Caco-2 (cell line): Measurements from ENCODE around the gene TGIF1. TPM values are rescaled to one million over a fixed set of nuclear protein-coding genes. Genes with fewer than 3 reads are reported as not detected.
A peak's percentile ranks its signal among the peaks of the same experiment; 100 is the strongest.

ENCODE experiments used
- BruUV-seq: library from RNA; stranded (reverse); fragments of 400-500 nt; replicated peaks from 2 replicates; lab custom pipeline; 2021; lab: Mats Ljungman, UMichigan
- CTCF ChIA-PET: fragments of 300-600 bp; sonication (Branson Sonifier 250); formaldehyde crosslinking; loops from one replicate; lab custom pipeline; 2022; ENCODE audit warnings: antibody characterized with exemption; lab: Charles Lee
- POLR2A ChIA-PET: fragments of 300-600 bp; sonication (Branson Sonifier 250); formaldehyde crosslinking; loops from one replicate; lab custom pipeline; 2022; ENCODE audit warnings: antibody characterized with exemption; lab: Charles Lee
- DNase-seq, 2 experiments: peaks; one replicate each; pipeline versions ENCODE4 v3.0.0 to v3.0.0-alpha.2; 2020 to 2022
- H3K27me3 ChIP-seq: replicated peaks from 2 replicates; pipeline ENCODE4 v1.6.0; 2011; ENCODE audit warnings: low read length; ENCODE audit not compliant: control insufficient read depth, insufficient read depth
- H3K36me3 ChIP-seq: 2 replicates; pipeline ENCODE4 v1.5.1; 2011; ENCODE audit warnings: low read length; ENCODE audit not compliant: control insufficient read depth, insufficient read depth
- H3K4me1 ChIP-seq: fragments of 250-450 bp; sonication (Bioruptor Pico); 2 replicates; pipeline ENCODE4 v1.5.1; 2020; ENCODE audit warnings: mild to moderate bottlenecking
- H3K4me3 ChIP-seq: 2 replicates; pipeline ENCODE4 v1.5.1; 2011; ENCODE audit warnings: low read depth, mild to moderate bottlenecking, control low read depth, low read length
- H3K9me3 ChIP-seq: fragments of 250-450 bp; sonication (Bioruptor Pico); 2 replicates; pipeline ENCODE4 v1.5.1; 2020; ENCODE audit warnings: mild to moderate bottlenecking, moderate library complexity
- H3K27ac Mint-ChIP-seq: one replicate; pipeline ENCODE4 v1.8.0; 2022; ENCODE audit warnings: mixed read lengths; ENCODE audit not compliant: unreplicated experiment
- H3K27me3 Mint-ChIP-seq: one replicate; pipeline ENCODE4 v1.8.0; 2022; ENCODE audit warnings: mixed read lengths; ENCODE audit not compliant: insufficient read depth, unreplicated experiment
- H3K36me3 Mint-ChIP-seq: one replicate; pipeline ENCODE4 v1.8.0; 2022; ENCODE audit warnings: mild to moderate bottlenecking, mixed read lengths; ENCODE audit not compliant: insufficient read depth, unreplicated experiment
- H3K4me1 Mint-ChIP-seq: one replicate; pipeline ENCODE4 v1.8.0; 2022; ENCODE audit warnings: low read depth, mixed read lengths; ENCODE audit not compliant: unreplicated experiment
- H3K4me3 Mint-ChIP-seq: one replicate; pipeline ENCODE4 v1.8.0; 2022; ENCODE audit warnings: mild to moderate bottlenecking, moderate library complexity, mixed read lengths; ENCODE audit not compliant: unreplicated experiment
- H3K9me3 Mint-ChIP-seq: one replicate; pipeline ENCODE4 v1.8.0; 2022; ENCODE audit warnings: mixed read lengths; ENCODE audit not compliant: unreplicated experiment
- intact Hi-C: fragments of 100-400 bp; cut with micrococcal nuclease; formaldehyde crosslinking; loops from one replicate; pipeline ENCODE4 v1.10.0; 2022; ENCODE audit not compliant: unreplicated experiment
- total RNA-seq: library from RNA; stranded (reverse); gene quantifications from 2 replicates; pipeline ENCODE4 v1.2.3, GENCODE V29; 2022
- TF ChIP-seq, protein P1 (sequence below), 2 experiments: fragments of 200-600 bp in 1 of 2; IDR thresholded peaks; 1 replicate in 1 of 2; 2 replicates in 1 of 2; pipeline versions ENCODE4 v1.5.1 to v1.8.0; 2011 to 2022; ENCODE audit warnings: antibody characterized with exemption in 1 of 2, control low read depth in 1 of 2, inconsistent platforms in 1 of 2, low read depth in 1 of 2, low read length in 1 of 2, mild to moderate bottlenecking in 1 of 2, moderate library complexity in 1 of 2; ENCODE audit not compliant: insufficient read depth in 1 of 2, severe bottlenecking in 1 of 2, unreplicated experiment in 1 of 2

The TGIF1 gene
- total RNA-seq, 1 experiment from 2014 or later: 107 TPM

DNA sequence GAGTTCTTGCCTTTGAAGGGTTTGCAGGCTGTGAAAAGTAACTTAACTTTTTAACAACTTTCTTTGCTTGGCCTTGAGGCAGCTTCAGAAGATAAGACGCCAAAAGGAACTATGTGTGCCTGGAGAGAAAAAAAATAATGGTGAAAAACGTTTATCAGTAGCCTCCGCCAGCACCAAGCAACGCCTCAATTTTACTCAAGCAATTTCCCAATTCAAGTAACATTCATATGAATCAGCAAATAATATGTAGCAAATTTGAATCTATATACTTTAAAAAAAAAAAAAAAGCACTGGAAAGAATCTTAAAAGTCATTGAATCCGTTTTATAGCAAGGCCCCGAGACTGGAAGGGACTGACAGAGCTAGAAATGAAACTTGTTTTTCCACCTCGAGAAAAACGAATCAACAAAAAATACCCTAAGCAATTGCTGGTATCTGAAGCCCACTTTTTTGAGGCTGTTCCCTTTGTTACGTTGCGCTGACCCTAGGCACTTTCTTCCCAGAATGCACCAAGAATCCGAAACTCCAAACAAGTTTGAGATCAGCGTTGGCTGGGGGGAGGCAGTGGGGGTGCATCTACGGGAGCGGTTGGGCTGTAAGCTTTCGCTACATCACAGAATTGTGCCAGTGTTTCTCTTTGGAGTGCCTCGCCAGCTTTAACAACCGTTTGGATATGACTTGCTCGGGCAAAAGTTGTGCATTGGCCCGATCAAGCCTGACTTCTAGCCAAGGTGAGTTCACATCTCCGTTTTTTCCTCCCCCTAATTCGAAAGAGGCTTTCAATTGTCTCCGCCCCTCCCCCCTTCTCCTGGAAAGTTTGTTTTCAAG is 2.7 kb upstream of the TGIF1 start:
- no peak for DNase-seq
- Mint-ChIP-seq H3K27me3 (no peaks in the 10 kb centered on the region), H3K4me3 (peak overlapping the region; percentile 87), H3K27ac (peak overlapping the region; percentile 97), H3K36me3 (peaks cover 50% of the 10 kb centered on the region), H3K9me3 (no peaks in the 10 kb centered on the region), H3K4me1 (no peaks in the 10 kb centered on the region)
- intact Hi-C loops: loop anchor here (2.0 kb wide), 2 partner anchors 116 to 218 kb away; no protein-coding TSS in a partner anchor
- Histone ChIP-seq H3K4me3 (peak overlapping the region; percentile 60), H3K9me3 (no peaks in the 10 kb centered on the region), H3K4me1 (peaks cover 14% of the 10 kb centered on the region), H3K27me3 (no peaks in the 10 kb centered on the region), H3K36me3 (no peaks in the 10 kb centered on the region)
- TF ChIP-seq, protein P1, sequence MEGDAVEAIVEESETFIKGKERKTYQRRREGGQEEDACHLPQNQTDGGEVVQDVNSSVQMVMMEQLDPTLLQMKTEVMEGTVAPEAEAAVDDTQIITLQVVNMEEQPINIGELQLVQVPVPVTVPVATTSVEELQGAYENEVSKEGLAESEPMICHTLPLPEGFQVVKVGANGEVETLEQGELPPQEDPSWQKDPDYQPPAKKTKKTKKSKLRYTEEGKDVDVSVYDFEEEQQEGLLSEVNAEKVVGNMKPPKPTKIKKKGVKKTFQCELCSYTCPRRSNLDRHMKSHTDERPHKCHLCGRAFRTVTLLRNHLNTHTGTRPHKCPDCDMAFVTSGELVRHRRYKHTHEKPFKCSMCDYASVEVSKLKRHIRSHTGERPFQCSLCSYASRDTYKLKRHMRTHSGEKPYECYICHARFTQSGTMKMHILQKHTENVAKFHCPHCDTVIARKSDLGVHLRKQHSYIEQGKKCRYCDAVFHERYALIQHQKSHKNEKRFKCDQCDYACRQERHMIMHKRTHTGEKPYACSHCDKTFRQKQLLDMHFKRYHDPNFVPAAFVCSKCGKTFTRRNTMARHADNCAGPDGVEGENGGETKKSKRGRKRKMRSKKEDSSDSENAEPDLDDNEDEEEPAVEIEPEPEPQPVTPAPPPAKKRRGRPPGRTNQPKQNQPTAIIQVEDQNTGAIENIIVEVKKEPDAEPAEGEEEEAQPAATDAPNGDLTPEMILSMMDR (IDR thresholded peaks at IDR 0.05; ENCODE audit: insufficient read depth in 1 of 2, low read depth in 1 of 2, low read length in 1 of 2, severe bottlenecking in 1 of 2, unreplicated experiment in 1 of 2): no peak
- TSS peak; percentile 1 for BruUV-seq
- ChIA-PET CTCF (interaction anchor here (0.6 to 1.2 kb wide), 14 partner anchors 9 to 408 kb away, joined by 3 to 11 read pairs (median 4); no protein-coding TSS in a partner anchor), POLR2A (interaction anchor here (0.5 to 3.1 kb wide), 22 partner anchors 9 to 568 kb away, joined by 3 to 30 read pairs (median 6); partner anchors contain the start of gene MYL12B)

DNA sequence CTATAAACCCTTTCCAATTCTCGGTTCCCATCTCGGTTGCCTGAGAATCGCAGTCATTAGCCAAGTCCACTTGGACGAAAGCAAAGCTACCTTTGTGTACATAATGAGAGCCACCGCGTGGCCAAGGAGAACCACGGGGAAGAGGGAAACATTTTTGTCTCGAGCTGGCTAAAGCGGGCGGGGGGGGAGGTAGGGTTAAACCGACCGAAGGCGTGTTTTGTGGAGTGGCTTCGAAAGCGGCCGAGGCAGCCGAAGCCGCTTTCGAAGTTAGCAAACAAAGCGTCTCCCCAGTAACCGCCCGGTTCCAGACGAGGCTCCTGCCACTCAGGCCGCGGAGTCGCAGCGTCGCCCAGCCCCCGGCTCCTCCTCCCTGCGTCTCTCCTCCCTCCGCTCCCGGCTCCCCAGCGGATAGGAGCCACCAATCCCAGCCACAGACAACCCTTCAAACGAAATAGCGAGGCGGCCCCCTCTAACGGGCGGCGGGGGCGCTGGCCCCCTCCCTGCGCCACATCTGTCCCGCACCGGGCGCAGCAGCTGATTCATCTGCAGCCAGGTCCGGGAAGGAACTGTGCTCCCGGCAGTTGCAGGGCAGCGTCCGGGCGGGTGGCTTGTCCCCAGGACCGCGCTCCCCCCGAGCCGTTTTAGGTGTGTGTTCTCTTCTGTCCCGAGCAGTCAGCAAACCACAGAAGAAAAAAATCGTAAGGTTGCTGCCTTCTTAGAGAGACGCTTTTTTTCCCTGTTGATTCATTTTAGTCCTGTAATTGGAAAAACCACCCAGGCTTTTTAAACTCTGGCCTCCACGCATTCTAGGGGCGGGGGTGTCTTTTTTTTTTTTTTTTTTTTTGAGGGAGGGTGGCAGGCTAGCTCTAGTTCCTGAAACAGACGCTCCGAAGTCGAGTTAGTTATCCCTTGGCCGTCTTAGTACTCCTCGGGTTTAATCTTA is 1.8 kb upstream of the TGIF1 start:
- Mint-ChIP-seq H3K36me3 (peaks cover 58% of the 10 kb centered on the region), H3K27me3 (no peaks in the 10 kb centered on the region), H3K4me3 (peak overlapping the region; percentile 87), H3K4me1 (no peaks in the 10 kb centered on the region), H3K27ac (peak overlapping the region; percentile 97), H3K9me3 (no peaks in the 10 kb centered on the region)
- Histone ChIP-seq H3K36me3 (no peaks in the 10 kb centered on the region), H3K9me3 (no peaks in the 10 kb centered on the region), H3K4me1 (peaks cover 14% of the 10 kb centered on the region), H3K27me3 (no peaks in the 10 kb centered on the region), H3K4me3 (peak overlapping the region; percentile 60)
- TF ChIP-seq, protein P1 (IDR thresholded peaks at IDR 0.05; ENCODE audit: insufficient read depth in 1 of 2, low read depth in 1 of 2, low read length in 1 of 2, severe bottlenecking in 1 of 2, unreplicated experiment in 1 of 2): peak in 1 of 2 experiments; percentile 48
- DNase-seq: peak; percentile 97
- no TSS peak for BruUV-seq
- ChIA-PET POLR2A (interaction anchor here (0.5 to 3.1 kb wide), 29 partner anchors 8 to 593 kb away, joined by 3 to 30 read pairs (median 5); partner anchors contain the start of genes MYL12A and MYL12B), CTCF (interaction anchor here (0.6 to 1.2 kb wide), 14 partner anchors 8 to 407 kb away, joined by 3 to 11 read pairs (median 4); no protein-coding TSS in a partner anchor)
- intact Hi-C loops: loop anchor here (1.0 to 2.0 kb wide), 7 partner anchors 8 to 217 kb away; no protein-coding TSS in a partner anchor
